Effector memory CD8-positive, alpha-beta T cell (primary cell): Measurements from ENCODE around the gene HSD17B2.
"Not testable (repeated sequence)": the region's sequence is repeated elsewhere in the genome, so short reads cannot be mapped to it uniquely, and the experiment has no call there.

Experiments used
- ATAC-seq: fragments of 150-1000 bp; cut with Tn5 transposase; replicated peaks from 2 replicates; pipeline ENCODE4 v1.10.0; 2021; ENCODE audit warnings: mild to moderate bottlenecking, moderate library complexity
- DNase-seq, 3 experiments: peaks; one replicate each; pipeline ENCODE4 v3.0.0; 2021
- H3K27ac Mint-ChIP-seq, 2 donors: one replicate each; pipeline ENCODE4 v1.8.0; 2022; ENCODE audit warnings: mild to moderate bottlenecking in 2 of 2, mixed read lengths in 2 of 2, moderate library complexity in 2 of 2
- H3K27me3 Mint-ChIP-seq, 2 donors: one replicate each; pipeline ENCODE4 v1.8.0; 2022; ENCODE audit warnings: mixed read lengths in 2 of 2
- H3K36me3 Mint-ChIP-seq: one replicate; pipeline ENCODE4 v1.8.0; 2022; ENCODE audit warnings: mild to moderate bottlenecking, moderate library complexity, mixed read lengths; ENCODE audit not compliant: insufficient read depth
- H3K4me1 Mint-ChIP-seq, 2 donors: one replicate each; pipeline ENCODE4 v1.8.0; 2022; ENCODE audit warnings: low read depth in 2 of 2, mixed read lengths in 2 of 2
- H3K4me3 Mint-ChIP-seq, 2 donors: one replicate each; pipeline ENCODE4 v1.8.0; 2022; ENCODE audit warnings: mild to moderate bottlenecking in 2 of 2, mixed read lengths in 2 of 2, moderate library complexity in 2 of 2
- H3K9me3 Mint-ChIP-seq, 2 donors: one replicate each; pipeline ENCODE4 v1.8.0; 2022; ENCODE audit warnings: mixed read lengths in 2 of 2

HSD17B2 gene

DNA sequence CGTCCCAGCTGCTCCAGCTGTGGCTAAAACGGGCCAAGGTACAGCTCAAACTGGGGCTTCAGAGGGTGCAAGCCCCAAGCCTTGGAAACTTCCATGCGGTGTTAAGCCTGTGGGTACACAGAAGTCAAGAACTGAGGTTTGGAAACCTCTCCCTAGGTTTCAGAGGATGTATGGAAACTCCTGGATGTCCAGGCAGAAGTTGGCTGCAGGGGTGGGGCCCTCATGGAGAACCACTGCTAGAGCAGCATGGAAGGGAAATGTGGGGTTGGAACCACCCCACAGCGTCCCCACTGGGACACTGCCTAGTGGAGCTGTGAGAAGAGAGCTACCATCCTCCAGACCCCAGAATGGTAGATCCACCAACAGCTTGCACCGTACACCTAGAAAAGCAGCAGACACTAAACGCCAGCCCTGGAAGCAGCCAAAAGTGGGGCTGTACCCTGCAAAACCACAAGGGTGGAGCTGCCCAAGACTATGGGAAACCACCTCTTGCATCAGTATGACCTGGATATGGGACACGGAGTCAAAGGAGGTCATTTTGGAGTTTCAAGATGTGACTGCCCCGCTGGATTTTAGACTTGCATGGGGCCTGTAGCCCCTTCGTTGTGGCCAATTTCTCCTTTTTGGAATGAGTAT is 26.0 kb upstream of the HSD17B2 start:
- peaks cover 10 to 18% of the 10 kb centered on the region in 2 donors for H3K4me1 Mint-ChIP-seq
- H3K4me3 Mint-ChIP-seq: no peak overlapping the region
- DNase-seq (no peak), ATAC-seq (no peak)
- peaks cover 0 to 4% of the 10 kb centered on the region in 2 donors for H3K9me3 Mint-ChIP-seq
- peaks cover 21 to 22% of the 10 kb centered on the region in 2 donors for H3K27me3 Mint-ChIP-seq
- no peak overlapping the region for H3K27ac Mint-ChIP-seq
- no peaks in the 10 kb centered on the region for H3K36me3 Mint-ChIP-seq

DNA sequence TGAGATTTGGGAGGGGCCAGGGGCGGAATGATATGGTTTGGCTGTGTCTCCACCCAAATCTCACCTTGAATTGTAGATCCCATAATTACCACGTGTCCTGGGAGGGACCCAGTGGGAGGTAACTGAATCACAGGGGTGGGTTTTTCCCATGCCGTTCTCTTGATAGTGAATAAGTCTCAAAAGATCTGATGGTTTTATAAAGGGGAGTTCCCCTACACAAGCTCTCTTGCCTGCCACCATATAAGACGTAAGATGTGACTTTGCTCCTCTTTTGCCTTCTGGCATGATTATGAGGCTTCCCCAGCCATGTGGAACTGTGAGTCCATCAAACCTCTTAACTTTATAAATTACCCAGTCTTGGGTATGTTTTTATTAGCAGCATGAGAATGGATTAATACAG is 25.3 kb upstream of the HSD17B2 start:
- not testable (repeated sequence) for H3K27ac Mint-ChIP-seq, ATAC-seq, H3K9me3 Mint-ChIP-seq, DNase-seq, H3K4me3 Mint-ChIP-seq, H3K36me3 Mint-ChIP-seq
- H3K4me1 Mint-ChIP-seq: peaks cover 10 to 15% of the 10 kb centered on the region in 2 donors
- H3K27me3 Mint-ChIP-seq: peaks cover 21 to 22% of the 10 kb centered on the region in 2 donors

DNA sequence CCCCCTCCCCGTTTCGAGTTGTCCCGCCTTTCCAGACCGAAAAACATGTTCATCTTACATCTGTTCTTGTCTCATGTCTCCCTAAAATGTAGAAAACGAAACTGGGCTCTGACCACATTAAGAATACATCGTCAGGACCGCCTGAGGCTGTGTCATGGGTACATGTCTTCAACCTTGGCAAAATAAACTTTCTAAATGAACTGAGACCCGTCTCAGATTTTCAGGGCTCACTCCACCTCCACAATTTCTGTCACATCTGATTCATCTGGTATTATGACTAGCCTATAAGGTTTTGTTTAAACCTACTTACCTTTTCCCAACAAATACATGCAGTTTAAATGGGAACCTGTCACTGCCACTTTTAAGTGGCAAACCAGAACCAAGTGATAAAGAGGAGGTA is 24.4 kb upstream of the HSD17B2 start:
- H3K4me1 Mint-ChIP-seq: peaks cover 10 to 15% of the 10 kb centered on the region in 2 donors
- H3K27me3 Mint-ChIP-seq: peaks cover 28 to 30% of the 10 kb centered on the region in 2 donors
- H3K4me3 Mint-ChIP-seq: peak overlapping the region; percentile 76 to 77
- H3K27ac Mint-ChIP-seq: peak overlapping the region; percentile 28 to 86
- no peak for ATAC-seq
- DNase-seq: no peak
- H3K36me3 Mint-ChIP-seq: no peaks in the 10 kb centered on the region
- peaks cover 0 to 4% of the 10 kb centered on the region in 2 donors for H3K9me3 Mint-ChIP-seq

DNA sequence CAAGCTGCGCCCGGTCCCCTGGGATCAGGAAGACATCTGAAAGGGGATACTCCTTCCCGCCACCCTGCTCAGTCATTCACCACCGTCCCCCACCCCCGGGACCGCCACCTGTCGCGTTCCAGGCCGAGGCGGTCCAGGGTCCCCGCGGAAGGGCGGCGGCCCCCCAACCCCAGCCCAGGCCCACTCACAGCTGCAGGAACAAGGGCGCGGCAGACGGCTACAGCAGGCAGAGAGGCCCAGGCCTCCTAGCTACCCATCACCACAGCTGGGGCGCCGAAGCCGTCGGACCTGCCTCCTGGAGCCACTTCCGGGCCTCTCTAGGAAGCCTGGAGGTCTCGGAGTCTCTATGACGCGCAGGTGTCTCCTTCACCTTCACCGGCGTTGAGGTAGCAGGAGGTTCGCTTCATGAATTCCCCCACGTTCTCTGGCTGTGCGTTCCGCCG is 23.8 kb upstream of the HSD17B2 start, which contains the start of gene SDR42E1:
TSS of gene SDR42E1 (minus strand) at position 272 of the 443 bp plus-strand sequence. CDS start 10,612 bp downstream, outside the sequence.
- Mint-ChIP-seq H3K36me3 (no peaks in the 10 kb centered on the region), H3K4me1 (peaks cover 10 to 15% of the 10 kb centered on the region in 2 donors), H3K9me3 (peaks cover 0 to 4% of the 10 kb centered on the region in 2 donors), H3K27ac (peak within 1 kb of the TSS; percentile 28 to 86), H3K27me3 (peaks cover 33 to 36% of the 10 kb centered on the region in 2 donors), H3K4me3 (peak within 1 kb of the TSS; percentile 76 to 77)
- ATAC-seq (peak; percentile 97), DNase-seq (peak; percentile 49 to 51 (median 49))

DNA sequence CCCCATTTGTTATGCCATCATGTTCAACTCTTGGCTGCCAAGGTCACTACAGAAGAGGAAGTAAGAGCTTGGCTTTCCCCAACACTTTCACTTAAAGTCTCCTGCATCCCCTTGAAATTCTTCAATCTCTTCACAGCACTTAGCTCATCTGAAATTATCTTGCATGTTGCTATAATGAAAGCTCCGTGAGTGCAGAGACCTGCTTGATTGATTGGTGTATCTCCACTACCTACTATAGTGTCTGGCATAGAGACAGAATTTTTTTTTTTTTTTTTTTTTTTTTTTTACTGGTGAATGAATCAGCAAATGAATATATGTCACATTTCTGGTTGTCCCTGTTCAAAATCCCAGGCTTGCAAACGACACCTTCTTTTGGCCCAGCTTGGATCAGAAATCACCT is 21.9 kb upstream of the HSD17B2 start:
- ATAC-seq (no peak), DNase-seq (no peak)
- Mint-ChIP-seq H3K4me1 (peaks cover 10 to 15% of the 10 kb centered on the region in 2 donors), H3K27me3 (peaks cover 43 to 46% of the 10 kb centered on the region in 2 donors), H3K9me3 (peaks cover 0 to 4% of the 10 kb centered on the region in 2 donors), H3K4me3 (no peak overlapping the region), H3K36me3 (no peaks in the 10 kb centered on the region), H3K27ac (no peak overlapping the region)

DNA sequence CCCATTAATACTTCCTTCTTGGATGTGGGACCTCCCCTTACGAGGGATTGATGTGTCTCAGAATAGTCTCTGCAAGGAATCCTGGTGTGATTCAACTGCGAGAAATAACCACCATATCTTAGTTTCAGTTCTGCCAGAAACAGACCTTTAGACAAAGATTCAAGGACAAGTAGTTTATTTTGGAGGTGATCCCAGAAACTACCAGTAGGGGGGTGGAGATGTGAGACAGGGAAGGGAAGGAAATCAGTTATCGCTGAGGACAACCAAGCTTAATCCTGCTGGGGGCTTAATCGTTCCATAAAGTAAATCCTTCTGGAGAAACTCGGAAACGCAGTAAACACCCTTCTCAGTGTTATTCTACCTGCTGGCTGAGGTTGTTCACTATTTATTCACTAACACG is 18.8 kb upstream of the HSD17B2 start:
- peaks cover 4 to 8% of the 10 kb centered on the region in 2 donors for H3K4me1 Mint-ChIP-seq
- peaks cover 61 to 73% of the 10 kb centered on the region in 2 donors for H3K27me3 Mint-ChIP-seq
- no peak for ATAC-seq
- no peak overlapping the region for H3K4me3 Mint-ChIP-seq
- DNase-seq: no peak
- peaks cover 0 to 1% of the 10 kb centered on the region in 2 donors for H3K9me3 Mint-ChIP-seq
- no peaks in the 10 kb centered on the region for H3K36me3 Mint-ChIP-seq
- H3K27ac Mint-ChIP-seq: no peak overlapping the region

DNA sequence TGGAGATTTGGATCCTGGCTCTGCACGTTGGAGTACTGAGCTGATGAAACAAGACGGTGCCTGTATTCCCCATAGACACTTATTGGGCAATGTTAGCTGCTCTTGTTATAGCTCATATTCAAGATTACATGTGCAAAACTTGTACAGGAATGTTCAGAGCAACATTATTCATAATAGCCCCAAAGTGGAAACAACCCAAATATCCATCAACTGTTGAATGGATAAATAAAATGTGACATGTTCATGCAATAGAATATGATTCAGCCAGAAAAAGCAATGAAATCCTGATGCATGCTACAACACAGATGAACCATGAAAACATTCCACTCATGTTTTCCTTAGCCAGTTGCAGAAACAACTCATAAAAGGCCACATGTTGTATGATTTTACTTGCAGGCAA is 18.1 kb upstream of the HSD17B2 start:
- no peak for ATAC-seq
- peaks cover 0 to 3% of the 10 kb centered on the region in 2 donors for H3K4me1 Mint-ChIP-seq
- H3K36me3 Mint-ChIP-seq: no peaks in the 10 kb centered on the region
- peaks cover 56 to 73% of the 10 kb centered on the region in 2 donors for H3K27me3 Mint-ChIP-seq
- no peak overlapping the region for H3K4me3 Mint-ChIP-seq
- H3K27ac Mint-ChIP-seq: no peak overlapping the region
- no peaks in the 10 kb centered on the region for H3K9me3 Mint-ChIP-seq
- no peak for DNase-seq

DNA sequence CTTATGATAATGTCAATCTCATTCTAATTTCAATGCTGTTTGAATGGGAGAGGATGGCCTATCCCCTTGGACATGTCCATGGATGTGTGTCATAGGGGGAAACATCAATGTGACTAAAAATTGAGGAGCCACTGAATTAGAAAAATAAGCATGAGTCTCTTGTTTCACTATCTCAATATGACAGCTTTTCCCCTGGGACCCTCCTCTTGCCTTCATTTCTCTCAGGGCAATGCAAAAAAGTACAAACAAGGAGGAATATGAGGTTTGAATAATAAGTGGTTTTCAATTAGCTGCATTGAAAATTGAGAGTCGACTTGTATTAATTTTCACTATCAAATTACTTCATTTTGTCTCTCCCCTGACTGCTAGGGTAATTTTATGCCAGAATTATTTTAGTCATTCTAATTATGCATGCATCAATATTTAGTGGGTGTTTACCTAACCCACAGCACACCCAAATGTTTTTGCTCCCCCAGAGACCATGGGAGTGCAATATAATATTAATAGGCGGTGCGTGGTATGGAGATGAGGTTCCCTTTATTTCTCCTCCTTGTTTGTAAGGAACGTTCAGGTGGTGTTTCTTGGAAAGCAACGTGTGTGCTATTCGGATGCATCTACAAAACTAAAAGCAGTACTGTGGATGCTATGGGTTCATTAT is 17.0 kb upstream of the HSD17B2 start:
- no peaks in the 10 kb centered on the region for H3K36me3 Mint-ChIP-seq
- no peaks in the 10 kb centered on the region for H3K9me3 Mint-ChIP-seq
- peaks cover 50 to 64% of the 10 kb centered on the region in 2 donors for H3K27me3 Mint-ChIP-seq
- no peak overlapping the region for H3K4me3 Mint-ChIP-seq
- H3K27ac Mint-ChIP-seq: no peak overlapping the region
- no peak for DNase-seq
- H3K4me1 Mint-ChIP-seq: no peaks in the 10 kb centered on the region
- no peak for ATAC-seq

DNA sequence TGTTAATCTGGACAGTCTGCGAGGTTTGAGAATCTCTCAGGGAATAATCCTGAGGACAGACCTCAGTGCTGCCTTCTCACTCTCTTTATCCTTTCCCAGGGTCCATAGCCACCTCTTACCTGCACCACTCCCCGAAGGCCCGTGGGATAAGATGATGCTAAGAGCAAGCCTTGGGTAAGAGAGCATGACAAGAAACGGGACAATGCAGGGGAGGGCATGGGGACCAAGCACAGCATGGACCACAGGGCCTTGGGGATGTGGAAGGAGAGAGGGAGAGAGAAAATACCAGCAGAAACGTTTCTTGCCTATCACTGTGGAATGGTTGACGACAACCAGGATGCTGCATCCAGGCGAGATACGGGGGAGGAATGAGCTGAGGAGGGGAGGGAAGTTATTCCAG is 15.5 kb upstream of the HSD17B2 start:
- H3K27me3 Mint-ChIP-seq: peaks cover 63 to 71% of the 10 kb centered on the region in 2 donors
- no peaks in the 10 kb centered on the region for H3K36me3 Mint-ChIP-seq
- no peaks in the 10 kb centered on the region for H3K9me3 Mint-ChIP-seq
- no peak overlapping the region for H3K27ac Mint-ChIP-seq
- ATAC-seq: no peak
- DNase-seq: no peak
- no peak overlapping the region for H3K4me3 Mint-ChIP-seq
- no peaks in the 10 kb centered on the region for H3K4me1 Mint-ChIP-seq

DNA sequence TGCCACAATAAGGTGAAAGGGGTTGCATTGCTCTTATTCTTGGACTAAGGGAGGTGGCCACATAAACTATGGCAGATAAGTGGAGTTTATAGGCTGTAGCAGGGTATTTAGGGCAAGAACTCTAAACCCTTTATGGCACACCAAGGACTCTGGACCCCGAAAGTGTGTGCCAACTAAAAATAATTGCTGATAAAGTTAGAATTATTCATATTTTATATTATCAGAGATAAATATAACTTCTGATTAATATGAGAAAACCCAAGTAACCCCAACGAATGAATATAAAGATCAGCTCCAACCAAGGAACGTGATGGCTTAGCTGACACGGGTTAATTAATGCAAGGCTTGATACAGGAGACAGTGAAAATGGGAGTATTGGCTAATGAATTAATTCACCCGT is 15.0 kb upstream of the HSD17B2 start:
- no peaks in the 10 kb centered on the region for H3K36me3 Mint-ChIP-seq
- ATAC-seq: no peak
- no peaks in the 10 kb centered on the region for H3K4me1 Mint-ChIP-seq
- H3K9me3 Mint-ChIP-seq: no peaks in the 10 kb centered on the region
- no peak for DNase-seq
- H3K27me3 Mint-ChIP-seq: peaks cover 62 to 76% of the 10 kb centered on the region in 2 donors
- H3K27ac Mint-ChIP-seq: no peak overlapping the region
- no peak overlapping the region for H3K4me3 Mint-ChIP-seq

DNA sequence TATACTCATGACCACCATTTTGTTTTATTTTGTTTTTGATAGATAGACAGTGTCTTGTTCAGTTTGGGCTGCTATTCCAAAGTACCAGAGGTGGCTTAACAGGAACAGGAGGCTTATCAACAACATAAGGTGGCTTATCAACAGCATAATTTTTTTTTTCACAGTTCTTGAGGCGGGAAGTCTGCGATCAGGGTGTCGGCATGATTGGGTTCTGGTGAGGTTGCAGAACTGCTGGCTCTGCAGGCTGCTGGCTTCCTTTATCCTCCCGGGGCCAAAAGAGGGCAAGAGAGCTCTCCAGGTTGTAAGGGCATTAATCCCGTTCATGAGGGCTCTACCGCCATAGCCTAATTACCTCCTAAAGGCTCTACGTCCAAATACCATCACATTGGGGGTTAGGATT is 11.8 kb upstream of the HSD17B2 start:
- Mint-ChIP-seq H3K36me3 (no peaks in the 10 kb centered on the region), H3K27me3 (peaks cover 39 to 60% of the 10 kb centered on the region in 2 donors), H3K4me3 (no peak overlapping the region), H3K4me1 (no peaks in the 10 kb centered on the region), H3K27ac (no peak overlapping the region), H3K9me3 (no peaks in the 10 kb centered on the region)
- no peak for ATAC-seq
- no peak for DNase-seq

DNA sequence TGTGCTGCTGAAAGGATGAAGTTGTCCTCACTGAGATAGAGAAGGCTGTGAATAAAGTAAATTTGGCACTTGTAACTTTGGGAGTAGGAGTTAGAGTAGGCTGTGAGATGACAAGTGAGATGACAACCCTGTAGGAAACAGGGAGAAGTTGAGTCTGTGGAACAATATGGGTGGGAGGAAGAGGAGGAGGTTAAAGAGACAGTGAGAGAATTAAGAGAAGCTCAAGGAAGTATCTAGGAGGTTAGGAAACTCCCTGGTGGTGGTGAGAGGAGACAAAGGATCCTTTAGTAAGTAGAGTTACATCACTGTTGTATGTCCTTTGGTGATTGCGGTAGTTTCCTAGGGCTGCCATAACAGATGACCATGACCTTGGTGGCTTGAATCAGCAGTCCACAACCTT is 10.7 kb upstream of the HSD17B2 start:
- H3K4me3 Mint-ChIP-seq: no peak overlapping the region
- no peaks in the 10 kb centered on the region for H3K4me1 Mint-ChIP-seq
- no peaks in the 10 kb centered on the region for H3K9me3 Mint-ChIP-seq
- no peaks in the 10 kb centered on the region for H3K36me3 Mint-ChIP-seq
- H3K27ac Mint-ChIP-seq: no peak overlapping the region
- peaks cover 30 to 49% of the 10 kb centered on the region in 2 donors for H3K27me3 Mint-ChIP-seq
- DNase-seq (no peak), ATAC-seq (no peak)

DNA sequence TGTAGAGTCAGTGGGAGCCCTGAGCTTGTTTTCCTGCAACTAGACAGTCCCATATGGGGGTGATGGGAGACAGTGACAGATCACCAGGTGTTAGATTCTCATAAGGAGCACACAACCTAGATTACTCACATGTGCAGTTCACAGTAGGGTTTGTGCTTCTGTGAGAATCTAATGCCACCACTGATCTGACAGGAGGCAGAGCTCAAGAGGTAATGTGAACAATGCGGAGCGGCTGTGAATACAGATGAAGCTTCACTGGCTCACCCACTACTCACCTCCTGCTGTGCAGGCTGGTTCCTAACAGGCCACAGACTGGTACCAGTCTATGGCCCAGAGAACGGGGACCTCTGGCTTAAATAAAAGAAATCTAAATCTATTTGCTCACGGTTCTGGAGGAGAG is 10.2 kb upstream of the HSD17B2 start:
- Mint-ChIP-seq H3K4me3 (no peak overlapping the region), H3K27ac (no peak overlapping the region), H3K4me1 (no peaks in the 10 kb centered on the region), H3K36me3 (no peaks in the 10 kb centered on the region), H3K27me3 (peaks cover 24 to 44% of the 10 kb centered on the region in 2 donors), H3K9me3 (no peaks in the 10 kb centered on the region)
- DNase-seq (no peak), ATAC-seq (no peak)

DNA sequence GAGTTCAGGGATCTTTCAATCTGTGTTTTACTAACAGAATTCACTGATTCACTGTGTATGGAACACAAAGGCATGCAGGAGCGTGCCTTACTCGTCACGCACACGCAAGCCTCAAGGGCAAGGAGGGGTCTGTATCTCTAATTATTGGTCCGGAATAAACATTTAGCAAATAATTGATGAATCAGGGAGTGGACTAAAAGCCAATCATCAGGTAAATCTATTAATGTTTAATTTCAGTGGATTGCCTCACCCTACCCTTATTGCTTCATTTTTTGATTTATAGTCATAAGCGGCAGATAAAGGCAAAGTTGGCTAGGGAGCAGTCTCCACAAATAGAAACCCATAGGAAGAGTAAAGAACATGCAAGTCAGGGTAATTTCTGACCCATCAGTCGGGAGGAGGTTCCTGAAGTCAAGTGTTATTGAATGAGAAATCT is 7.4 kb upstream of the HSD17B2 start:
- no peak for ATAC-seq

More for the DNA sequence above, 7.4 kb upstream of the HSD17B2 start:
- DNase-seq: no peak
- H3K9me3 Mint-ChIP-seq: no peaks in the 10 kb centered on the region
- no peak overlapping the region for H3K4me3 Mint-ChIP-seq
- H3K27me3 Mint-ChIP-seq: peaks cover 24 to 37% of the 10 kb centered on the region in 2 donors
- H3K36me3 Mint-ChIP-seq: no peaks in the 10 kb centered on the region
- H3K27ac Mint-ChIP-seq: no peak overlapping the region
- H3K4me1 Mint-ChIP-seq: no peaks in the 10 kb centered on the region
